HG03520 (cell line): ENCODE results near the gene RNF222.
A peak's percentile ranks its signal among the peaks of the same experiment; 100 is the strongest.
"Not testable (repeated sequence)": the region's sequence is repeated elsewhere in the genome, so short reads cannot be mapped to it uniquely, and the experiment has no call there.

Source experiments
- ATAC-seq: cut with Tn5 transposase; IDR thresholded peaks from one replicate; pipeline ENCODE4 v1.9.1; 2021; ENCODE audit warnings: mild to moderate bottlenecking, moderate library complexity; ENCODE audit not compliant: unreplicated experiment

Gene RNF222

GRCh38 chr17:8382880-8383142 lies 14.8 kb downstream of the RNF222 start:
- ATAC-seq, result no peak

- no peak for ATAC-seq
Observed at GRCh38 chr17:8382052-8382879, 15.4 kb downstream of the RNF222 start.

GRCh38 chr17:8380049-8380448 lies 17.6 kb downstream of the RNF222 start:
- ATAC-seq, result no peak

- ATAC-seq, result not testable (repeated sequence)
Observed at GRCh38 chr17:8378117-8378516, 19.5 kb downstream of the RNF222 start.

GRCh38 chr17:8377422-8377821 lies 20.2 kb downstream of the RNF222 start:
- no peak for ATAC-seq

- ATAC-seq, result peak; percentile 88
Observed at GRCh38 chr17:8376271-8377067, 21.2 kb downstream of the RNF222 start, which contains the start of gene KRABD2. Gene KRABD2, minus strand, starts transcription at chr17:8376704.

- ATAC-seq, result no peak
Observed at GRCh38 chr17:8375738-8376259, 21.8 kb downstream of the RNF222 start.

- not testable (repeated sequence) for ATAC-seq
Observed at GRCh38 chr17:8373856-8374255, 23.8 kb downstream of the RNF222 start.

- no peak for ATAC-seq
Observed at GRCh38 chr17:8372422-8372821, 25.2 kb downstream of the RNF222 start.

- no peak for ATAC-seq
Observed at GRCh38 chr17:8371786-8372185, 25.8 kb downstream of the RNF222 start.

GRCh38 chr17:8369944-8370343 lies 27.7 kb downstream of the RNF222 start:
- no peak for ATAC-seq

GRCh38 chr17:8368193-8368592 lies 29.4 kb downstream of the RNF222 start:
- ATAC-seq, result no peak

GRCh38 chr17:8366231-8366630 lies 31.4 kb downstream of the RNF222 start:
- ATAC-seq, result no peak

- ATAC-seq, result no peak
Observed at GRCh38 chr17:8365143-8365542, 32.5 kb downstream of the RNF222 start.

GRCh38 chr17:8362651-8363332 lies 34.8 kb downstream of the RNF222 start:
- no peak for ATAC-seq

GRCh38 chr17:8360751-8361150 lies 36.9 kb downstream of the RNF222 start:
- no peak for ATAC-seq

- no peak for ATAC-seq
Observed at GRCh38 chr17:8360260-8360659, 37.4 kb downstream of the RNF222 start.

GRCh38 chr17:8359769-8360168 lies 37.9 kb downstream of the RNF222 start:
- ATAC-seq, result no peak

- ATAC-seq, result no peak
Observed at GRCh38 chr17:8357910-8358309, 39.7 kb downstream of the RNF222 start.

- ATAC-seq, result no peak
Observed at GRCh38 chr17:8354236-8354635, 43.4 kb downstream of the RNF222 start.

GRCh38 chr17:8353736-8354135 lies 43.9 kb downstream of the RNF222 start:
- ATAC-seq, result no peak
